Spleen (tissue), 7 donors: Measurements from ENCODE around the gene ELAPOR1.

Experiments
- POLR2A ChIP-seq, 3 donors: fragments of 450-650 bp; IDR thresholded peaks; one replicate each; pipeline ENCODE4 v1.5.1; 2017; ENCODE audit warnings: antibody characterized with exemption in 3 of 3, mild to moderate bottlenecking in 1 of 3
- POLR2AphosphoS5 ChIP-seq, 3 donors: sonication (generic); formaldehyde crosslinking; IDR thresholded peaks; one replicate each; pipeline ENCODE4 v1.5.1; 2017; ENCODE audit warnings: antibody characterized with exemption in 3 of 3
- TF ChIP-seq, protein P1 (sequence below), 11 experiments: fragments of 200-600 bp in 7 of 11; fragments of 450-650 bp in 4 of 11; sonication (generic) in 4 of 11; IDR thresholded peaks in 8 of 11; conservative IDR thresholded peaks in 3 of 11; 1 replicate in 7 of 11; 2 replicates in 4 of 11; pipeline versions ENCODE4 v1.4.0 to v1.8.0; 2016 to 2021; ENCODE audit warnings: antibody characterized with exemption in 11 of 11, inconsistent platforms in 4 of 11, mild to moderate bottlenecking in 1 of 11
- donor health status: DM: no; HTN: no; CAD: no; lungs with moderate emphysema.
- donor health status: DM: no; HTN: no; CAD: no.
- donor health status: DM: no; HTN: no; CAD: no.

DNA sequence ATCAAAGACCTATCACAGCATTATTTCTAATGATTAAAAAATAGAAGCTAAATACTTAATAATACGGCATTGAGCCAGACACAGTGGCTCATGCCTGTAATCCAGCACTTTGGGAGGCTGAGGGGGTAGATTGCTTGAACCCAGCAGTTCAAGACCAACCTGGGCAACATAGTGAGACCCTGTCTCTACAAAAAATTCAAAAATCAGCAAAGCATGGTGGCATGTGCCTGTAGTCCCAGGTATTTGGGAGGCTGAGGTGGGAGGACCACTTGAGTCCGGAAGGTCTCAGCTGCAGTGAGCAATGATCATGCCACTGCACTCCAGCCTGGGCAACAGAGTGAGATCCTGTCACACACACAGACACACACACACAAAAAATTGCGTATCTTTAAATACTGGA lies 48.8 kb upstream of the ELAPOR1 start:
- TF ChIP-seq POLR2AphosphoS5 (IDR thresholded peaks at IDR 0.05), result no peak
- no peak for TF ChIP-seq POLR2A (IDR thresholded peaks at IDR 0.05)
- TF ChIP-seq, protein P1, sequence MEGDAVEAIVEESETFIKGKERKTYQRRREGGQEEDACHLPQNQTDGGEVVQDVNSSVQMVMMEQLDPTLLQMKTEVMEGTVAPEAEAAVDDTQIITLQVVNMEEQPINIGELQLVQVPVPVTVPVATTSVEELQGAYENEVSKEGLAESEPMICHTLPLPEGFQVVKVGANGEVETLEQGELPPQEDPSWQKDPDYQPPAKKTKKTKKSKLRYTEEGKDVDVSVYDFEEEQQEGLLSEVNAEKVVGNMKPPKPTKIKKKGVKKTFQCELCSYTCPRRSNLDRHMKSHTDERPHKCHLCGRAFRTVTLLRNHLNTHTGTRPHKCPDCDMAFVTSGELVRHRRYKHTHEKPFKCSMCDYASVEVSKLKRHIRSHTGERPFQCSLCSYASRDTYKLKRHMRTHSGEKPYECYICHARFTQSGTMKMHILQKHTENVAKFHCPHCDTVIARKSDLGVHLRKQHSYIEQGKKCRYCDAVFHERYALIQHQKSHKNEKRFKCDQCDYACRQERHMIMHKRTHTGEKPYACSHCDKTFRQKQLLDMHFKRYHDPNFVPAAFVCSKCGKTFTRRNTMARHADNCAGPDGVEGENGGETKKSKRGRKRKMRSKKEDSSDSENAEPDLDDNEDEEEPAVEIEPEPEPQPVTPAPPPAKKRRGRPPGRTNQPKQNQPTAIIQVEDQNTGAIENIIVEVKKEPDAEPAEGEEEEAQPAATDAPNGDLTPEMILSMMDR (IDR thresholded peaks at IDR 0.05 in 8 of 11, conservative IDR thresholded peaks at IDR 0.05 in 3 of 11), result no peak
